ENCODE data around the gene ENDOG. TPM values are rescaled to one million over a fixed set of nuclear protein-coding genes. Genes with fewer than 3 reads are reported as not detected.

Gene ENDOG
- total and polyA plus RNA-seq, 4 donors: 5.6 to 36.6 (median 27.7) TPM

GRCh38 chr9:128788445-128788844 lies 29.9 kb upstream of the ENDOG start:
- H3K27ac ChIP-seq (ENCODE audit: low read depth in 1 of 2, low read length in 1 of 2): no peak overlapping the region
- H3K9ac ChIP-seq (ENCODE audit: insufficient read depth in 1 of 2, low read length in 2 of 2): no peak overlapping the region
- H3K4me3 ChIP-seq: no peak overlapping the region

GRCh38 chr9:128790536-128790935 lies 27.8 kb upstream of the ENDOG start:
- no peak overlapping the region for H3K4me3 ChIP-seq
- H3K4me1 ChIP-seq (ENCODE audit: control insufficient read depth in 5 of 5, insufficient read depth in 5 of 5, low read length in 5 of 5): peaks cover 0 to 9% (median 5%) of the 10 kb centered on the region in 5 donors
- 92 to 95% methylated on average over 4 of the region's 4 CpGs for WGBS, 2 donors
- ATAC-seq (ENCODE audit: insufficient read depth, low FRiP score): no peak
- no peaks in the 10 kb centered on the region for H3K9me3 ChIP-seq (ENCODE audit: control insufficient read depth in 4 of 4, insufficient read depth in 3 of 4, low read length in 3 of 4)
- no peaks in the 10 kb centered on the region for H3K27me3 ChIP-seq (ENCODE audit: control insufficient read depth in 3 of 3, insufficient read depth in 3 of 3, low read length in 2 of 3)
- H3K36me3 ChIP-seq (ENCODE audit: control insufficient read depth in 4 of 4, insufficient read depth in 4 of 4, low read length in 4 of 4): peaks cover 3 to 35% (median 32%) of the 10 kb centered on the region in 4 donors
- TF ChIP-seq CTCF (IDR thresholded peaks at IDR 0.05; ENCODE audit: control extremely low read depth, extremely low read depth): no peak
- no peak for DNase-seq
- no peak overlapping the region for H3K27ac ChIP-seq (ENCODE audit: low read depth in 1 of 2, low read length in 1 of 2)
- no peak overlapping the region for H3K9ac ChIP-seq (ENCODE audit: insufficient read depth in 1 of 2, low read length in 2 of 2)

More at GRCh38 chr9:128788445-128788844, 29.9 kb upstream of the ENDOG start:
- Histone ChIP-seq H3K9me3 (ENCODE audit: control insufficient read depth in 4 of 4, insufficient read depth in 3 of 4, low read length in 3 of 4) (no peaks in the 10 kb centered on the region), H3K27me3 (ENCODE audit: control insufficient read depth in 3 of 3, insufficient read depth in 3 of 3, low read length in 2 of 3) (no peaks in the 10 kb centered on the region), H3K4me1 (ENCODE audit: control insufficient read depth in 5 of 5, insufficient read depth in 5 of 5, low read length in 5 of 5) (peaks cover 0 to 9% (median 5%) of the 10 kb centered on the region in 5 donors), H3K36me3 (ENCODE audit: control insufficient read depth in 4 of 4, insufficient read depth in 4 of 4, low read length in 4 of 4) (peaks cover 3 to 27% (median 25%) of the 10 kb centered on the region in 4 donors)
- no peak for TF ChIP-seq CTCF (IDR thresholded peaks at IDR 0.05; ENCODE audit: control extremely low read depth, extremely low read depth)
- DNase-seq (no peak), ATAC-seq (ENCODE audit: insufficient read depth, low FRiP score) (no peak)
- 85 to 94% methylated on average over 1 of the region's 1 CpG for WGBS, 2 donors

- Histone ChIP-seq H3K27ac (ENCODE audit: low read depth in 1 of 2, low read length in 1 of 2) (no peak overlapping the region), H3K4me3 (no peak overlapping the region), H3K9me3 (ENCODE audit: control insufficient read depth in 4 of 4, insufficient read depth in 3 of 4, low read length in 3 of 4) (no peaks in the 10 kb centered on the region), H3K4me1 (ENCODE audit: control insufficient read depth in 5 of 5, insufficient read depth in 5 of 5, low read length in 5 of 5) (peaks cover 0 to 9% (median 5%) of the 10 kb centered on the region in 5 donors), H3K36me3 (ENCODE audit: control insufficient read depth in 4 of 4, insufficient read depth in 4 of 4, low read length in 4 of 4) (peaks cover 6 to 39% (median 35%) of the 10 kb centered on the region in 4 donors), H3K27me3 (ENCODE audit: control insufficient read depth in 3 of 3, insufficient read depth in 3 of 3, low read length in 2 of 3) (no peaks in the 10 kb centered on the region), H3K9ac (ENCODE audit: insufficient read depth in 1 of 2, low read length in 2 of 2) (no peak overlapping the region)
- ATAC-seq (ENCODE audit: insufficient read depth, low FRiP score) (no peak), DNase-seq (no peak)
- TF ChIP-seq CTCF (IDR thresholded peaks at IDR 0.05; ENCODE audit: control extremely low read depth, extremely low read depth): no peak
- 95 to 99% methylated on average over 9 of the region's 9 CpGs for WGBS, 2 donors
Measured at GRCh38 chr9:128792134-128792533, 26.2 kb upstream of the ENDOG start.

Measured in lung (tissue), 12 donors.